Fibroblast of lung (primary cell): ENCODE data around the gene WDR72. TPM values are rescaled to one million over a fixed set of nuclear protein-coding genes. Genes with fewer than 3 reads are reported as not detected.

Experiments used
- DNase-seq, 2 donors: peaks; one replicate each; pipeline versions ENCODE4 v3.0.0 to v3.0.0-alpha.2; 2010; ENCODE audit warnings: low read depth in 2 of 2
- H2AFZ ChIP-seq: 2 replicates; pipeline ENCODE4 v1.5.1; 2012; ENCODE audit warnings: low read length, control low read depth, inconsistent platforms
- H3K27ac ChIP-seq: 2 replicates; pipeline ENCODE4 v1.5.1; 2011; ENCODE audit warnings: low read length, control low read depth; ENCODE audit not compliant: insufficient read depth
- H3K27me3 ChIP-seq: 2 replicates; pipeline ENCODE4 v1.5.1; 2011; ENCODE audit warnings: mild to moderate bottlenecking, low read length; ENCODE audit not compliant: control insufficient read depth, insufficient read depth
- H3K36me3 ChIP-seq: 2 replicates; pipeline ENCODE4 v1.5.1; 2011; ENCODE audit warnings: low read length; ENCODE audit not compliant: control insufficient read depth, insufficient read depth
- H3K4me1 ChIP-seq: 2 replicates; pipeline ENCODE4 v1.5.1; 2011; ENCODE audit warnings: low read length; ENCODE audit not compliant: control insufficient read depth, insufficient read depth; ENCODE audit errors: extremely low read depth
- H3K4me2 ChIP-seq: 2 replicates; pipeline ENCODE4 v1.5.1; 2011; ENCODE audit warnings: low read length, control low read depth; ENCODE audit not compliant: insufficient read depth; ENCODE audit errors: extremely low read depth
- H3K4me3 ChIP-seq, 4 experiments: fragments of 200-600 bp in 1 of 4; sonication (generic) in 1 of 4; replicated peaks in 1 of 4; 2 replicates each; pipeline ENCODE4 v1.5.1; 2011 to 2016; ENCODE audit warnings: low read length in 4 of 4, low read depth in 3 of 4, mild to moderate bottlenecking in 3 of 4, control low read depth in 2 of 4, inconsistent platforms in 1 of 4, mixed read lengths in 1 of 4; ENCODE audit not compliant: insufficient read depth in 1 of 4; ENCODE audit errors: control extremely low read depth in 1 of 4
- H3K79me2 ChIP-seq: 2 replicates; pipeline ENCODE4 v1.5.1; 2012; ENCODE audit warnings: mild to moderate bottlenecking, low read length, inconsistent platforms; ENCODE audit not compliant: control insufficient read depth, insufficient read depth
- H3K9ac ChIP-seq: 2 replicates; pipeline ENCODE4 v1.5.1; 2011; ENCODE audit warnings: mild to moderate bottlenecking, low read length, control low read depth; ENCODE audit not compliant: insufficient read depth
- H3K9me3 ChIP-seq: 2 replicates; pipeline ENCODE4 v1.5.1; 2012; ENCODE audit warnings: low read depth, low read length; ENCODE audit not compliant: control insufficient read depth, insufficient read depth
- H4K20me1 ChIP-seq: 2 replicates; pipeline ENCODE4 v1.5.1; 2011; ENCODE audit warnings: low read length; ENCODE audit not compliant: control insufficient read depth, insufficient read depth; ENCODE audit errors: extremely low read depth
- CTCF ChIP-seq, 2 donors: IDR thresholded peaks in 1 of 2; conservative IDR thresholded peaks in 1 of 2; 1 replicate in 1 of 2; 2 replicates in 1 of 2; pipeline ENCODE4 v1.5.1; 2011 to 2012; ENCODE audit warnings: low read length in 2 of 2, control low read depth in 1 of 2, inconsistent platforms in 1 of 2, low read depth in 1 of 2, mild to moderate bottlenecking in 1 of 2
- EZH2 ChIP-seq: IDR thresholded peaks from 2 replicates; pipeline ENCODE4 v1.5.1; 2012; ENCODE audit warnings: low read length, control low read depth, mild to moderate bottlenecking; ENCODE audit errors: missing control alignments
- polyA plus RNA-seq, 2 donors: library from polyadenylated mRNA; depleted of rRNA in 1 of 2; stranded (reverse) in 1 of 2; unstranded in 1 of 2; fragments of >200 nt; gene quantifications; 2 replicates each; pipeline ENCODE4 v1.2.1, GENCODE V29; 2011 to 2012; ENCODE audit warnings: missing spikeins in 1 of 2
- total RNA-seq: library from RNA; depleted of rRNA; stranded (reverse); fragments of >200 nt; gene quantifications from 2 replicates; pipeline ENCODE4 v1.2.1, GENCODE V29; 2014

Gene WDR72
- total and polyA plus RNA-seq, 2 donors (not counting 1 experiment from before 2014, with no cell fraction given), result not detected

- Histone ChIP-seq H3K27ac (no peak overlapping the region), H3K9ac (no peak overlapping the region), H3K79me2 (no peaks in the 10 kb centered on the region), H2AFZ (no peak overlapping the region), H3K4me1 (no peaks in the 10 kb centered on the region), H4K20me1 (no peaks in the 10 kb centered on the region), H3K27me3 (no peaks in the 10 kb centered on the region), H3K9me3 (no peaks in the 10 kb centered on the region), H3K4me3 (no peak overlapping the region), H3K4me2 (no peak overlapping the region), H3K36me3 (no peaks in the 10 kb centered on the region)
- DNase-seq, result no peak
- TF ChIP-seq EZH2 (no peak), CTCF (conservative IDR thresholded peaks at IDR 0.05 in 1 of 2, IDR thresholded peaks at IDR 0.05 in 1 of 2; ENCODE audit: low read depth in 1 of 2, low read length in 2 of 2) (no peak)
Observed at GRCh38 chr15:53590380-53590779, 169.1 kb downstream of the WDR72 start.

- no peak overlapping the region for H3K4me2 ChIP-seq
- H3K4me1 ChIP-seq, result no peaks in the 10 kb centered on the region
- no peak overlapping the region for H3K9ac ChIP-seq
- TF ChIP-seq CTCF (conservative IDR thresholded peaks at IDR 0.05 in 1 of 2, IDR thresholded peaks at IDR 0.05 in 1 of 2; ENCODE audit: low read depth in 1 of 2, low read length in 2 of 2), result no peak
- no peak for TF ChIP-seq EZH2
- no peaks in the 10 kb centered on the region for H3K27me3 ChIP-seq
- H3K27ac ChIP-seq, result no peak overlapping the region
- H3K79me2 ChIP-seq, result no peaks in the 10 kb centered on the region
- no peak overlapping the region for H3K4me3 ChIP-seq
- no peak for DNase-seq
- H3K36me3 ChIP-seq, result no peaks in the 10 kb centered on the region
- H3K9me3 ChIP-seq, result no peaks in the 10 kb centered on the region
- no peaks in the 10 kb centered on the region for H4K20me1 ChIP-seq
- H2AFZ ChIP-seq, result no peak overlapping the region
Observed at GRCh38 chr15:53589520-53590057, 169.9 kb downstream of the WDR72 start.

GRCh38 chr15:53588773-53589172, 170.7 kb downstream of the WDR72 start:
- H3K36me3 ChIP-seq, result no peaks in the 10 kb centered on the region
- no peaks in the 10 kb centered on the region for H3K79me2 ChIP-seq
- H3K9ac ChIP-seq, result no peak overlapping the region
- DNase-seq, result peak; percentile 49 to 83
- no peaks in the 10 kb centered on the region for H3K9me3 ChIP-seq
- no peaks in the 10 kb centered on the region for H4K20me1 ChIP-seq
- H2AFZ ChIP-seq, result no peak overlapping the region
- TF ChIP-seq CTCF (conservative IDR thresholded peaks at IDR 0.05 in 1 of 2, IDR thresholded peaks at IDR 0.05 in 1 of 2; ENCODE audit: low read depth in 1 of 2, low read length in 2 of 2), result no peak
- TF ChIP-seq EZH2, result no peak
- H3K27ac ChIP-seq, result no peak overlapping the region
- no peak overlapping the region for H3K4me2 ChIP-seq
- H3K4me3 ChIP-seq, result no peak overlapping the region
- H3K27me3 ChIP-seq, result no peaks in the 10 kb centered on the region
- no peaks in the 10 kb centered on the region for H3K4me1 ChIP-seq
